Measurements from ENCODE around the gene IL3.

DNA sequence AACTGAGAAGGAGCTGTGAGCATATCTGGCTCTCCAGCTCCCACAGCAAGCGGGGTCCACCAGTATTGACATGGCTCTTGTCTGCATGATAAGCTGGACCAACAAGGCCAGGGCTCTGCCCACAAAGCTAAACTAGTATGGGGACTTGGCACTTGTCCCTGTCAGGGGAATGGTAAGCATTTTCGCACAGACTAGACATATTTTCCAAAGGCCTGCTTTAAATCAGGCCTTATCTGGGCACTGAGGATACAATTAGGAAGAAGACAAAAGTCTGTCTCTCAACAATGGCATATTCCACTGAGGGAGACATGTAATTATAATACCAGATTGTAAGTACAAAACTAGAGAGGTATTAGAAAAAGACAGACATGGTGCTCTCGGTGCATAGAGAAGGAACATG, 45.2 kb downstream of the IL3 start:
- TF ChIP-seq NR2C2 (CRISPR knock-in tag; IDR thresholded peaks at IDR 0.05): no peak
- TF ChIP-seq, protein P1, sequence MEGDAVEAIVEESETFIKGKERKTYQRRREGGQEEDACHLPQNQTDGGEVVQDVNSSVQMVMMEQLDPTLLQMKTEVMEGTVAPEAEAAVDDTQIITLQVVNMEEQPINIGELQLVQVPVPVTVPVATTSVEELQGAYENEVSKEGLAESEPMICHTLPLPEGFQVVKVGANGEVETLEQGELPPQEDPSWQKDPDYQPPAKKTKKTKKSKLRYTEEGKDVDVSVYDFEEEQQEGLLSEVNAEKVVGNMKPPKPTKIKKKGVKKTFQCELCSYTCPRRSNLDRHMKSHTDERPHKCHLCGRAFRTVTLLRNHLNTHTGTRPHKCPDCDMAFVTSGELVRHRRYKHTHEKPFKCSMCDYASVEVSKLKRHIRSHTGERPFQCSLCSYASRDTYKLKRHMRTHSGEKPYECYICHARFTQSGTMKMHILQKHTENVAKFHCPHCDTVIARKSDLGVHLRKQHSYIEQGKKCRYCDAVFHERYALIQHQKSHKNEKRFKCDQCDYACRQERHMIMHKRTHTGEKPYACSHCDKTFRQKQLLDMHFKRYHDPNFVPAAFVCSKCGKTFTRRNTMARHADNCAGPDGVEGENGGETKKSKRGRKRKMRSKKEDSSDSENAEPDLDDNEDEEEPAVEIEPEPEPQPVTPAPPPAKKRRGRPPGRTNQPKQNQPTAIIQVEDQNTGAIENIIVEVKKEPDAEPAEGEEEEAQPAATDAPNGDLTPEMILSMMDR (IDR thresholded peaks at IDR 0.05): no peak
- no peak for TF ChIP-seq CREB1 (CRISPR knock-in tag; IDR thresholded peaks at IDR 0.05)
- no peak for TF ChIP-seq TP53 (CRISPR knock-in tag; IDR thresholded peaks at IDR 0.05)
- TF ChIP-seq, protein P2, sequence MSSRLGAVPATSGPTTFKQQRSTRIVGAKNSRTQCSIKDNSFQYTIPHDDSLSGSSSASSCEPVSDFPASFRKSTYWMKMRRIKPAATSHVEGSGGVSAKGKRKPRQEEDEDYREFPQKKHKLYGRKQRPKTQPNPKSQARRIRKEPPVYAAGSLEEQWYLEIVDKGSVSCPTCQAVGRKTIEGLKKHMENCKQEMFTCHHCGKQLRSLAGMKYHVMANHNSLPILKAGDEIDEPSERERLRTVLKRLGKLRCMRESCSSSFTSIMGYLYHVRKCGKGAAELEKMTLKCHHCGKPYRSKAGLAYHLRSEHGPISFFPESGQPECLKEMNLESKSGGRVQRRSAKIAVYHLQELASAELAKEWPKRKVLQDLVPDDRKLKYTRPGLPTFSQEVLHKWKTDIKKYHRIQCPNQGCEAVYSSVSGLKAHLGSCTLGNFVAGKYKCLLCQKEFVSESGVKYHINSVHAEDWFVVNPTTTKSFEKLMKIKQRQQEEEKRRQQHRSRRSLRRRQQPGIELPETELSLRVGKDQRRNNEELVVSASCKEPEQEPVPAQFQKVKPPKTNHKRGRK (CRISPR knock-in tag; IDR thresholded peaks at IDR 0.05; ENCODE audit: borderline replicate concordance): no peak
- TF ChIP-seq NFYB (CRISPR knock-in tag; conservative IDR thresholded peaks at IDR 0.05; ENCODE audit: low read depth): no peak
- no peak for TF ChIP-seq NR3C1 (CRISPR knock-in tag; conservative IDR thresholded peaks at IDR 0.05; ENCODE audit: low read depth)

Data from WTC11 (cell line).